GM12878 (cell line): ENCODE results near the gene CACNA2D2. TPM values are rescaled to one million over a fixed set of nuclear protein-coding genes. Genes with fewer than 3 reads are reported as not detected.

Experiments used
- ATAC-seq: fragments of 200-7000 bp; cut with Tn5 transposase; 3 replicates; pipeline ENCODE4 v1.9.1; 2020; ENCODE audit warnings: mild to moderate bottlenecking, moderate library complexity
- BruUV-seq: library from RNA; stranded (reverse); fragments of 400-500 nt; replicated peaks from 2 replicates; lab custom pipeline; 2021; lab: Mats Ljungman, UMichigan
- CTCF ChIA-PET: fragments of 300-600 bp; sonication (Branson Sonifier 250); formaldehyde crosslinking; extraction: SDS; loops from one replicate; lab custom pipeline; 2021; ENCODE audit warnings: inconsistent platforms; lab: Yijun Ruan, JAX
- POLR2A ChIA-PET: fragments of 350-600 bp; formaldehyde crosslinking; extraction: SDS; loops from one replicate; lab custom pipeline; 2021; ENCODE audit warnings: inconsistent platforms; lab: Charles Lee
- RAD21 ChIA-PET: fragments of 300-600 bp; sonication (Branson Sonifier 250); formaldehyde crosslinking; loops from one replicate; lab custom pipeline; 2023; ENCODE audit warnings: antibody characterized with exemption; ENCODE audit not compliant: unreplicated experiment; lab: Charles Lee
- SMC1A ChIA-PET: fragments of 300-600 bp; sonication (Branson Sonifier 250); formaldehyde crosslinking; loops from one replicate; lab custom pipeline; 2023; ENCODE audit not compliant: unreplicated experiment, uncharacterized antibody; lab: Charles Lee
- DNase-seq: peaks from one replicate; pipeline ENCODE4 v3.0.0-alpha.2; 2011; ENCODE audit warnings: low read depth, low spot score
- FAIRE-seq: peaks from 3 replicates; lab custom pipeline; 2011; peaks lifted over from hg19 to GRCh38; lab: Jason Lieb, UNC
- H2AFZ ChIP-seq: 2 replicates; pipeline ENCODE4 v1.6.0; 2011; ENCODE audit warnings: low read depth, low read length, control low read depth; ENCODE audit not compliant: control insufficient read depth
- H3K27ac ChIP-seq: 2 replicates; pipeline ENCODE4 v1.5.1; 2011; ENCODE audit warnings: control low read depth; ENCODE audit not compliant: control insufficient read depth, insufficient read depth
- H3K27me3 ChIP-seq, 2 experiments: replicated peaks in 1 of 2; 2 replicates each; pipeline versions ENCODE4 v1.6.0 to v1.6.1; 2011; ENCODE audit warnings: low read length in 1 of 2; ENCODE audit not compliant: control insufficient read depth in 2 of 2, insufficient read depth in 2 of 2
- H3K36me3 ChIP-seq, 2 experiments: 2 replicates each; pipeline ENCODE4 v1.5.1; 2011; ENCODE audit warnings: low read length in 1 of 2; ENCODE audit not compliant: control insufficient read depth in 2 of 2, insufficient read depth in 2 of 2
- H3K4me1 ChIP-seq: 2 replicates; pipeline ENCODE4 v1.6.1; 2011; ENCODE audit warnings: mild to moderate bottlenecking, low read length, moderate library complexity, mixed read lengths; ENCODE audit not compliant: control insufficient read depth, insufficient read depth
- H3K4me2 ChIP-seq: 2 replicates; pipeline ENCODE4 v1.6.0; 2011; ENCODE audit warnings: control low read depth; ENCODE audit not compliant: control insufficient read depth, insufficient read depth
- H3K4me3 ChIP-seq: fragments of 200-600 bp; sonication (generic); 2 replicates; pipeline ENCODE4 v1.5.1; 2016
- H3K79me2 ChIP-seq: 2 replicates; pipeline ENCODE4 v1.6.0; 2011; ENCODE audit warnings: low read length; ENCODE audit not compliant: control insufficient read depth, insufficient read depth
- H3K9ac ChIP-seq: 2 replicates; pipeline ENCODE4 v1.8.0; 2011; ENCODE audit warnings: low read length, control low read depth, mixed read lengths; ENCODE audit not compliant: control insufficient read depth, insufficient read depth
- H3K9me3 ChIP-seq: replicated peaks from 3 replicates; pipeline ENCODE4 v1.5.1; 2011; ENCODE audit warnings: mild to moderate bottlenecking, low read length; ENCODE audit not compliant: control insufficient read depth, insufficient read depth
- H4K20me1 ChIP-seq: 2 replicates; pipeline ENCODE4 v1.6.0; 2011; ENCODE audit not compliant: control insufficient read depth, insufficient read depth
- CREM ChIP-seq: IDR thresholded peaks from 2 replicates; pipeline ENCODE4 v1.6.1; 2014; ENCODE audit warnings: antibody characterized with exemption, low read depth
- TAF1 ChIP-seq: IDR thresholded peaks from 2 replicates; pipeline ENCODE4 v1.6.1; 2011; ENCODE audit warnings: mild to moderate bottlenecking, low read depth, low read length, borderline replicate concordance
- WGBS: methylation state at CpG from one replicate; pipeline ENCODE4 v1.1.6; 2016; ENCODE audit warnings: low lambda C conversion rate; ENCODE audit not compliant: insufficient replicate concordance, insufficient coverage; ENCODE audit errors: missing lambda C conversion rate; 5-methylcytosine and 5-hydroxymethylcytosine counted together
- in situ Hi-C: fragments of 300-500 bp; cut with MboI; formaldehyde crosslinking; loops from 9 replicates; pipeline ENCODE4 v1.14.3; 2018; ENCODE audit warnings: mixed read lengths
- intact Hi-C: fragments of 100-400 bp; cut with micrococcal nuclease; formaldehyde crosslinking; loops from one replicate; pipeline ENCODE4 v1.14.2; 2022; ENCODE audit not compliant: unreplicated experiment
- polyA plus RNA-seq, 11 experiments: library from polyadenylated mRNA; depleted of rRNA in 4 of 11; unstranded in 6 of 11; stranded (reverse) in 5 of 11; fragments of >200 nt; fragmentation: Nextera tagmentation in 4 of 11; fragmentation: Illumina TruSeq in 1 of 11; extraction: Ambion mirVana in 4 of 11; extraction: Trizol in 1 of 11; gene quantifications; 1 replicate in 1 of 11; 2 replicates in 10 of 11; pipeline versions ENCODE4 v1.2.1 to v1.2.3, GENCODE V29; 2011 to 2016; ENCODE audit warnings: inconsistent platforms in 2 of 11, missing spikeins in 2 of 11, low read depth in 1 of 11
- total RNA-seq, 4 experiments: library from RNA; depleted of rRNA in 3 of 4; stranded (reverse); fragments of >200 nt in 3 of 4; fragmentation: Illumina TruSeq in 1 of 4; extraction: Trizol in 1 of 4; gene quantifications; 2 replicates each; pipeline versions ENCODE4 v1.2.1 to v1.2.3, GENCODE V29; 2013 to 2021
- TF ChIP-seq, protein P1 (sequence below): fragments of 450-650 bp; IDR thresholded peaks from 2 replicates; pipeline ENCODE4 v1.6.1; 2017; ENCODE audit warnings: mild to moderate bottlenecking

Gene CACNA2D2
- total and polyA plus RNA-seq, 10 of the 15 experiments (the other 5 are each of a cell fraction or from before 2014, with no cell fraction given), result 0.03 to 0.07 TPM; not detected in 8

DNA sequence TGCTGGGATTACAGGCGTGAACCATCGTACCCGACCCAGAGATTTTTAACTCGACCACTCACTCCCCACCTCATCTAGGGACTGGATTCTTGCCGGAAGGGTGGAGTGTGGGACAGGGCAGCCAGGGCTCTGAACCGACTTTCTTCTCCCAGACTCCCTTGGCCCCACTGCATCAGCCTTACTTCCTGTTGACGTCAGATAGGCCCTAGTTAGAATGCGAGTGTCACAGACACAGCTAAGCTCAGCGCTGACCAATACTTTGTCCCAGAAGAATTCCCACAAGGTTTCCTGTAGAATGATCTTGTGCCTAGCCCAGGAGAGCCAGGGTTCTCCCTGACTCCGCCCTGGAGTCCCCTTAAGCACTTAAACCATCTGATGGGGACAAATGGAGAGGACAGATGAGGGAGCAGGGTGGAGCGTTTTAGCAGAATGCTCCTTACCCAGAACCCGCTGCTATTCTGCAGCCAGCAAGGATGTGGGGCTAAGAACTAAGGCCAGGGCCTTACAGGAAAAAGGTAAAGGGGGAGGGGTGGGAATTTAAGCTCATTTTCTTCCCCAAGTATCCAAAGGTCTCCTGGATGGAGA lies 169.6 kb downstream of the CACNA2D2 start:
- POLR2A ChIA-PET, result interaction anchor here (1.0 to 1.7 kb wide), 3 partner anchors 11 to 27 kb away, joined by 3 to 5 read pairs (median 4); partner anchors contain the start of gene HYAL2
- CTCF ChIA-PET, result interaction anchor here (0.6 to 10.5 kb wide), 3 partner anchors 11 to 35 kb away, joined by 3 to 72 read pairs (median 5); partner anchors contain the start of genes HYAL2, HYAL3 and NAA80
- no peak overlapping the region for H3K27ac ChIP-seq
- in situ Hi-C loops, result loop anchor here (10.0 kb wide), 1 partner anchor 1061 kb away; the partner anchor contains the start of gene RBM15B
- no peak overlapping the region for H2AFZ ChIP-seq
- peaks cover 19 to 27% of the 10 kb centered on the region in 2 experiments for H3K36me3 ChIP-seq
- H3K79me2 ChIP-seq, result peaks cover 58% of the 10 kb centered on the region
- no peak for ATAC-seq
- H3K4me2 ChIP-seq, result peak overlapping the region; percentile 77
- no peaks in the 10 kb centered on the region; the same call in 1 of the 2 replicates for H4K20me1 ChIP-seq
- DNase-seq, result no peak
- peaks cover 10% of the 10 kb centered on the region; the same call in 1 of the 2 replicates for H3K4me1 ChIP-seq
- H3K9me3 ChIP-seq, result no peaks in the 10 kb centered on the region
- H3K4me3 ChIP-seq, result peak overlapping the region; percentile 28; the same call in 1 of the 2 replicates
- FAIRE-seq, result no peak
- H3K9ac ChIP-seq, result peak overlapping the region; percentile 15; the same call in 1 of the 2 replicates
- WGBS, result 74% methylated on average over 12 of the region's 12 CpGs
- TF ChIP-seq CREM (no peak), TAF1 (no peak)
- TF ChIP-seq, protein P1, sequence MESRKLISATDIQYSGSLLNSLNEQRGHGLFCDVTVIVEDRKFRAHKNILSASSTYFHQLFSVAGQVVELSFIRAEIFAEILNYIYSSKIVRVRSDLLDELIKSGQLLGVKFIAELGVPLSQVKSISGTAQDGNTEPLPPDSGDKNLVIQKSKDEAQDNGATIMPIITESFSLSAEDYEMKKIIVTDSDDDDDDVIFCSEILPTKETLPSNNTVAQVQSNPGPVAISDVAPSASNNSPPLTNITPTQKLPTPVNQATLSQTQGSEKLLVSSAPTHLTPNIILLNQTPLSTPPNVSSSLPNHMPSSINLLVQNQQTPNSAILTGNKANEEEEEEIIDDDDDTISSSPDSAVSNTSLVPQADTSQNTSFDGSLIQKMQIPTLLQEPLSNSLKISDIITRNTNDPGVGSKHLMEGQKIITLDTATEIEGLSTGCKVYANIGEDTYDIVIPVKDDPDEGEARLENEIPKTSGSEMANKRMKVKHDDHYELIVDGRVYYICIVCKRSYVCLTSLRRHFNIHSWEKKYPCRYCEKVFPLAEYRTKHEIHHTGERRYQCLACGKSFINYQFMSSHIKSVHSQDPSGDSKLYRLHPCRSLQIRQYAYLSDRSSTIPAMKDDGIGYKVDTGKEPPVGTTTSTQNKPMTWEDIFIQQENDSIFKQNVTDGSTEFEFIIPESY, result no peak
- RAD21 ChIA-PET, result no interaction called here
- intact Hi-C loops, result no loop called here
- SMC1A ChIA-PET, result interaction anchor here (1.5 kb wide), 1 partner anchor 13 kb away, joined by 3 read pairs; no protein-coding TSS in a partner anchor
- BruUV-seq, result no TSS peak
- no peaks in the 10 kb centered on the region for H3K27me3 ChIP-seq
